HEK293 (cell line): ENCODE data around the gene MKNK2.
A peak's percentile ranks its signal among the peaks of the same experiment; 100 is the strongest.

Experiments used
- CTCF ChIA-PET: fragments of 350-600 bp; formaldehyde crosslinking; extraction: SDS; loops from one replicate; lab custom pipeline; 2021; ENCODE audit warnings: antibody characterized with exemption; lab: Yijun Ruan, JAX
- POLR2A ChIA-PET: fragments of 300-600 bp; formaldehyde crosslinking; extraction: SDS; loops from one replicate; lab custom pipeline; 2020; ENCODE audit warnings: antibody characterized with exemption, inconsistent platforms; lab: Yijun Ruan, JAX
- H3K27ac ChIP-seq: fragments of 200-500 bp; sonication (Bioruptor generic); 2 replicates; pipeline ENCODE4 v1.5.1; 2014; ENCODE audit warnings: low read depth, low read length, control low read depth, inconsistent platforms; ENCODE audit errors: extremely low read depth
- H3K36me3 ChIP-seq, 2 experiments: fragments of 200-500 bp in 1 of 2; sonication (Bioruptor generic) in 1 of 2; 1 replicate in 1 of 2; 2 replicates in 1 of 2; pipeline ENCODE4 v1.5.1; 2014 to 2017; ENCODE audit warnings: inconsistent platforms in 2 of 2, low read length in 2 of 2; ENCODE audit not compliant: control insufficient read depth in 2 of 2, insufficient read depth in 1 of 2
- H3K4me1 ChIP-seq: fragments of 200-500 bp; sonication (Bioruptor generic); 2 replicates; pipeline ENCODE4 v1.5.1; 2014; ENCODE audit warnings: mild to moderate bottlenecking, low read length, inconsistent platforms; ENCODE audit not compliant: control insufficient read depth, insufficient read depth
- H3K4me3 ChIP-seq: 2 replicates; pipeline ENCODE4 v1.5.1; 2011; ENCODE audit warnings: low read depth, mild to moderate bottlenecking, control low read depth, low read length, moderate library complexity
- H3K9me3 ChIP-seq: fragments of 200-500 bp; sonication (Bioruptor generic); 2 replicates; pipeline ENCODE4 v1.5.1; 2014; ENCODE audit warnings: low read depth, low read length, inconsistent platforms; ENCODE audit not compliant: control insufficient read depth, insufficient read depth
- EGR2 ChIP-seq: fragments of 450-650 bp; formaldehyde crosslinking; IDR thresholded peaks from 2 replicates; pipeline ENCODE4 v1.5.1; 2016; ENCODE audit warnings: low read depth, missing biosample characterization, missing genetic modification characterization
- KLF16 ChIP-seq: fragments of 450-650 bp; formaldehyde crosslinking; IDR thresholded peaks from 2 replicates; pipeline ENCODE4 v1.5.1; 2017; ENCODE audit warnings: missing biosample characterization, missing genetic modification characterization
- KLF8 ChIP-seq: fragments of 450-650 bp; formaldehyde crosslinking; IDR thresholded peaks from 2 replicates; pipeline ENCODE4 v1.5.1; 2016; ENCODE audit warnings: missing biosample characterization, missing genetic modification characterization
- KLF9 ChIP-seq: fragments of 450-650 bp; formaldehyde crosslinking; IDR thresholded peaks from 2 replicates; pipeline ENCODE4 v1.5.1; 2016; ENCODE audit warnings: missing biosample characterization, missing genetic modification characterization, low read depth
- SCRT1 ChIP-seq: fragments of 450-650 bp; formaldehyde crosslinking; IDR thresholded peaks from 2 replicates; pipeline ENCODE4 v1.5.1; 2016; ENCODE audit warnings: missing biosample characterization, missing genetic modification characterization, borderline replicate concordance
- SP2 ChIP-seq: fragments of 450-650 bp; formaldehyde crosslinking; IDR thresholded peaks from 2 replicates; pipeline ENCODE4 v1.5.1; 2016; ENCODE audit warnings: missing biosample characterization, missing genetic modification characterization
- SP7 ChIP-seq: fragments of 450-650 bp; formaldehyde crosslinking; IDR thresholded peaks from 2 replicates; pipeline ENCODE4 v1.5.1; 2016; ENCODE audit warnings: missing biosample characterization, missing genetic modification characterization
- ZFHX2 ChIP-seq: fragments of 450-650 bp; formaldehyde crosslinking; conservative IDR thresholded peaks from 2 replicates; pipeline ENCODE4 v1.5.1; 2016; ENCODE audit warnings: missing biosample characterization, missing genetic modification characterization
- ZNF121 ChIP-seq: fragments of 450-650 bp; formaldehyde crosslinking; IDR thresholded peaks from 2 replicates; pipeline ENCODE4 v1.5.1; 2016; ENCODE audit warnings: missing biosample characterization, missing genetic modification characterization
- ZNF132 ChIP-seq: fragments of 450-650 bp; formaldehyde crosslinking; IDR thresholded peaks from 2 replicates; pipeline ENCODE4 v1.5.1; 2017; ENCODE audit warnings: missing biosample characterization, missing genetic modification characterization, borderline replicate concordance
- ZNF146 ChIP-seq: fragments of 450-650 bp; formaldehyde crosslinking; IDR thresholded peaks from 2 replicates; pipeline ENCODE4 v1.5.1; 2016; ENCODE audit warnings: missing biosample characterization, missing genetic modification characterization
- ZNF157 ChIP-seq: fragments of 450-650 bp; formaldehyde crosslinking; IDR thresholded peaks from 2 replicates; pipeline ENCODE4 v1.5.1; 2016; ENCODE audit warnings: missing biosample characterization, missing genetic modification characterization
- ZNF2 ChIP-seq: fragments of 450-650 bp; formaldehyde crosslinking; IDR thresholded peaks from 2 replicates; pipeline ENCODE4 v1.5.1; 2016; ENCODE audit warnings: missing biosample characterization, missing genetic modification characterization
- ZNF324 ChIP-seq: fragments of 450-650 bp; formaldehyde crosslinking; IDR thresholded peaks from 2 replicates; pipeline ENCODE4 v1.5.1; 2016; ENCODE audit warnings: missing biosample characterization, missing genetic modification characterization
- ZNF335 ChIP-seq: fragments of 450-650 bp; formaldehyde crosslinking; conservative IDR thresholded peaks from 2 replicates; pipeline ENCODE4 v1.5.1; 2016; ENCODE audit warnings: missing biosample characterization, missing genetic modification characterization
- ZNF549 ChIP-seq: fragments of 450-650 bp; IDR thresholded peaks from 2 replicates; pipeline ENCODE4 v1.5.1; 2018; ENCODE audit warnings: missing biosample characterization, missing genetic modification characterization, mild to moderate bottlenecking, inconsistent platforms, moderate library complexity
- ZNF600 ChIP-seq: fragments of 450-650 bp; formaldehyde crosslinking; IDR thresholded peaks from 2 replicates; pipeline ENCODE4 v1.5.1; 2016; ENCODE audit warnings: missing biosample characterization, missing genetic modification characterization
- ZNF610 ChIP-seq: fragments of 450-650 bp; formaldehyde crosslinking; IDR thresholded peaks from 2 replicates; pipeline ENCODE4 v1.5.1; 2016; ENCODE audit warnings: missing biosample characterization, missing genetic modification characterization, borderline replicate concordance
- ZNF707 ChIP-seq: fragments of 450-650 bp; formaldehyde crosslinking; IDR thresholded peaks from 2 replicates; pipeline ENCODE4 v1.5.1; 2016; ENCODE audit warnings: missing biosample characterization, missing genetic modification characterization
- ZNF76 ChIP-seq: fragments of 450-650 bp; formaldehyde crosslinking; IDR thresholded peaks from 2 replicates; pipeline ENCODE4; 2016; ENCODE audit warnings: low read depth, missing biosample characterization, missing genetic modification characterization, borderline replicate concordance
- ZSCAN16 ChIP-seq: fragments of 450-650 bp; formaldehyde crosslinking; IDR thresholded peaks from 2 replicates; pipeline ENCODE4 v1.5.1; 2016; ENCODE audit warnings: missing biosample characterization, missing genetic modification characterization
- ZSCAN23 ChIP-seq: fragments of 450-650 bp; formaldehyde crosslinking; IDR thresholded peaks from 2 replicates; pipeline ENCODE4 v1.5.1; 2016; ENCODE audit warnings: missing biosample characterization, missing genetic modification characterization
- ZXDB ChIP-seq: fragments of 450-650 bp; formaldehyde crosslinking; IDR thresholded peaks from 2 replicates; pipeline ENCODE4 v1.5.1; 2016; ENCODE audit warnings: missing biosample characterization, missing genetic modification characterization
- TF ChIP-seq, protein P1 (sequence below): fragments of 450-650 bp; formaldehyde crosslinking; IDR thresholded peaks from 2 replicates; pipeline ENCODE4 v1.5.1; 2017; ENCODE audit warnings: missing biosample characterization, missing genetic modification characterization
- TF ChIP-seq, protein P2 (sequence below): fragments of 450-650 bp; formaldehyde crosslinking; IDR thresholded peaks from 2 replicates; pipeline ENCODE4 v1.5.1; 2016; ENCODE audit warnings: missing biosample characterization, missing genetic modification characterization
- TF ChIP-seq, protein P3 (sequence below): fragments of 450-650 bp; formaldehyde crosslinking; IDR thresholded peaks from 2 replicates; pipeline ENCODE4 v1.5.1; 2016; ENCODE audit warnings: missing biosample characterization, missing genetic modification characterization
- TF ChIP-seq, protein P4 (sequence below): fragments of 450-650 bp; formaldehyde crosslinking; optimal IDR thresholded peaks from 2 replicates; pipeline ENCODE3; 2016; ENCODE audit warnings: missing biosample characterization, mild to moderate bottlenecking, missing genetic modification characterization
- TF ChIP-seq, protein P5 (sequence below): fragments of 450-650 bp; formaldehyde crosslinking; conservative IDR thresholded peaks from 2 replicates; pipeline ENCODE4 v1.5.1; 2016; ENCODE audit warnings: low read depth, missing biosample characterization, missing genetic modification characterization

Gene MKNK2

GRCh38 chr19:2061495-2062388 is 10.7 kb upstream of the MKNK2 start:
- Histone ChIP-seq H3K36me3 (no peaks in the 10 kb centered on the region), H3K27ac (peak overlapping the region; percentile 92), H3K9me3 (no peaks in the 10 kb centered on the region), H3K4me3 (peak overlapping the region; percentile 57), H3K4me1 (peaks cover 16% of the 10 kb centered on the region)
- ChIA-PET POLR2A (interaction anchor here (0.5 to 2.8 kb wide), 3 partner anchors 10 to 730 kb away, joined by 3 to 10 read pairs (median 4); no protein-coding TSS in a partner anchor), CTCF (interaction anchor here (0.7 kb wide), 1 partner anchor 9 kb away, joined by 3 read pairs; no protein-coding TSS in a partner anchor)
- TF ChIP-seq, protein P1, sequence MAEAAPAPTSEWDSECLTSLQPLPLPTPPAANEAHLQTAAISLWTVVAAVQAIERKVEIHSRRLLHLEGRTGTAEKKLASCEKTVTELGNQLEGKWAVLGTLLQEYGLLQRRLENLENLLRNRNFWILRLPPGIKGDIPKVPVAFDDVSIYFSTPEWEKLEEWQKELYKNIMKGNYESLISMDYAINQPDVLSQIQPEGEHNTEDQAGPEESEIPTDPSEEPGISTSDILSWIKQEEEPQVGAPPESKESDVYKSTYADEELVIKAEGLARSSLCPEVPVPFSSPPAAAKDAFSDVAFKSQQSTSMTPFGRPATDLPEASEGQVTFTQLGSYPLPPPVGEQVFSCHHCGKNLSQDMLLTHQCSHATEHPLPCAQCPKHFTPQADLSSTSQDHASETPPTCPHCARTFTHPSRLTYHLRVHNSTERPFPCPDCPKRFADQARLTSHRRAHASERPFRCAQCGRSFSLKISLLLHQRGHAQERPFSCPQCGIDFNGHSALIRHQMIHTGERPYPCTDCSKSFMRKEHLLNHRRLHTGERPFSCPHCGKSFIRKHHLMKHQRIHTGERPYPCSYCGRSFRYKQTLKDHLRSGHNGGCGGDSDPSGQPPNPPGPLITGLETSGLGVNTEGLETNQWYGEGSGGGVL: no peak
- TF ChIP-seq ZNF132 (tag by site-specific recombination) (no peak), ZNF600 (tag by site-specific recombination) (peak; percentile 76), ZSCAN23 (no peak), ZNF2 (peak; percentile 86; the same call in 1 of the 2 replicates), ZNF324 (tag by site-specific recombination) (peak; percentile 52; the same call in 1 of the 2 replicates), ZNF610 (tag by site-specific recombination) (peak; percentile 31), ZNF157 (tag by site-specific recombination) (no peak), EGR2 (peak; percentile 27; the same call in 1 of the 2 replicates), ZSCAN16 (tag by site-specific recombination) (0 out of 2 replicates have a peak, but pooled peaks have one; percentile 18), ZNF76 (tag by site-specific recombination) (peak; percentile 24; the same call in 1 of the 2 replicates), ZFHX2 (peak; percentile 57), KLF8 (tag by site-specific recombination) (peak; percentile 21), ZNF121 (tag by site-specific recombination) (no peak), SP7 (tag by site-specific recombination) (peak; percentile 34; the same call in 1 of the 2 replicates), SCRT1 (tag by site-specific recombination) (peak; percentile 15; the same call in 1 of the 2 replicates), ZNF549 (no peak), ZNF335 (tag by site-specific recombination) (peak; percentile 82), KLF9 (tag by site-specific recombination) (peak; percentile 30; the same call in 1 of the 2 replicates), ZNF146 (0 out of 2 replicates have a peak, but pooled peaks have one; percentile 27), ZXDB (tag by site-specific recombination) (peak; percentile 65; the same call in 1 of the 2 replicates), ZNF707 (tag by site-specific recombination) (no peak), KLF16 (tag by site-specific recombination) (0 out of 2 replicates have a peak, but pooled peaks have one; percentile 36), SP2 (tag by site-specific recombination) (peak; percentile 89)
- TF ChIP-seq, protein P2, sequence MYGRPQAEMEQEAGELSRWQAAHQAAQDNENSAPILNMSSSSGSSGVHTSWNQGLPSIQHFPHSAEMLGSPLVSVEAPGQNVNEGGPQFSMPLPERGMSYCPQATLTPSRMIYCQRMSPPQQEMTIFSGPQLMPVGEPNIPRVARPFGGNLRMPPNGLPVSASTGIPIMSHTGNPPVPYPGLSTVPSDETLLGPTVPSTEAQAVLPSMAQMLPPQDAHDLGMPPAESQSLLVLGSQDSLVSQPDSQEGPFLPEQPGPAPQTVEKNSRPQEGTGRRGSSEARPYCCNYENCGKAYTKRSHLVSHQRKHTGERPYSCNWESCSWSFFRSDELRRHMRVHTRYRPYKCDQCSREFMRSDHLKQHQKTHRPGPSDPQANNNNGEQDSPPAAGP (tag by site-specific recombination): peak; percentile 55; the same call in 1 of the 2 replicates
- TF ChIP-seq, protein P3, sequence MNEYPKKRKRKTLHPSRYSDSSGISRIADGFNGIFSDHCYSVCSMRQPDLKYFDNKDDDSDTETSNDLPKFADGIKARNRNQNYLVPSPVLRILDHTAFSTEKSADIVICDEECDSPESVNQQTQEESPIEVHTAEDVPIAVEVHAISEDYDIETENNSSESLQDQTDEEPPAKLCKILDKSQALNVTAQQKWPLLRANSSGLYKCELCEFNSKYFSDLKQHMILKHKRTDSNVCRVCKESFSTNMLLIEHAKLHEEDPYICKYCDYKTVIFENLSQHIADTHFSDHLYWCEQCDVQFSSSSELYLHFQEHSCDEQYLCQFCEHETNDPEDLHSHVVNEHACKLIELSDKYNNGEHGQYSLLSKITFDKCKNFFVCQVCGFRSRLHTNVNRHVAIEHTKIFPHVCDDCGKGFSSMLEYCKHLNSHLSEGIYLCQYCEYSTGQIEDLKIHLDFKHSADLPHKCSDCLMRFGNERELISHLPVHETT (tag by site-specific recombination): no peak
- TF ChIP-seq, protein P4, sequence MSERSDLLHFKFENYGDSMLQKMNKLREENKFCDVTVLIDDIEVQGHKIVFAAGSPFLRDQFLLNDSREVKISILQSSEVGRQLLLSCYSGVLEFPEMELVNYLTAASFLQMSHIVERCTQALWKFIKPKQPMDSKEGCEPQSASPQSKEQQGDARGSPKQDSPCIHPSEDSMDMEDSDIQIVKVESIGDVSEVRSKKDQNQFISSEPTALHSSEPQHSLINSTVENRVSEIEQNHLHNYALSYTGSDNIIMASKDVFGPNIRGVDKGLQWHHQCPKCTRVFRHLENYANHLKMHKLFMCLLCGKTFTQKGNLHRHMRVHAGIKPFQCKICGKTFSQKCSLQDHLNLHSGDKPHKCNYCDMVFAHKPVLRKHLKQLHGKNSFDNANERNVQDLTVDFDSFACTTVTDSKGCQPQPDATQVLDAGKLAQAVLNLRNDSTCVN (tag by site-specific recombination): peak; percentile 79
- TF ChIP-seq, protein P5, sequence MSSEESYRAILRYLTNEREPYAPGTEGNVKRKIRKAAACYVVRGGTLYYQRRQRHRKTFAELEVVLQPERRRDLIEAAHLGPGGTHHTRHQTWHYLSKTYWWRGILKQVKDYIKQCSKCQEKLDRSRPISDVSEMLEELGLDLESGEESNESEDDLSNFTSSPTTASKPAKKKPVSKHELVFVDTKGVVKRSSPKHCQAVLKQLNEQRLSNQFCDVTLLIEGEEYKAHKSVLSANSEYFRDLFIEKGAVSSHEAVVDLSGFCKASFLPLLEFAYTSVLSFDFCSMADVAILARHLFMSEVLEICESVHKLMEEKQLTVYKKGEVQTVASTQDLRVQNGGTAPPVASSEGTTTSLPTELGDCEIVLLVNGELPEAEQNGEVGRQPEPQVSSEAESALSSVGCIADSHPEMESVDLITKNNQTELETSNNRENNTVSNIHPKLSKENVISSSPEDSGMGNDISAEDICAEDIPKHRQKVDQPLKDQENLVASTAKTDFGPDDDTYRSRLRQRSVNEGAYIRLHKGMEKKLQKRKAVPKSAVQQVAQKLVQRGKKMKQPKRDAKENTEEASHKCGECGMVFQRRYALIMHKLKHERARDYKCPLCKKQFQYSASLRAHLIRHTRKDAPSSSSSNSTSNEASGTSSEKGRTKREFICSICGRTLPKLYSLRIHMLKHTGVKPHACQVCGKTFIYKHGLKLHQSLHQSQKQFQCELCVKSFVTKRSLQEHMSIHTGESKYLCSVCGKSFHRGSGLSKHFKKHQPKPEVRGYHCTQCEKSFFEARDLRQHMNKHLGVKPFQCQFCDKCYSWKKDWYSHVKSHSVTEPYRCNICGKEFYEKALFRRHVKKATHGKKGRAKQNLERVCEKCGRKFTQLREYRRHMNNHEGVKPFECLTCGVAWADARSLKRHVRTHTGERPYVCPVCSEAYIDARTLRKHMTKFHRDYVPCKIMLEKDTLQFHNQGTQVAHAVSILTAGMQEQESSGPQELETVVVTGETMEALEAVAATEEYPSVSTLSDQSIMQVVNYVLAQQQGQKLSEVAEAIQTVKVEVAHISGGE (tag by site-specific recombination): peak; percentile 14; the same call in 1 of the 2 replicates
